Upper lobe of right lung (tissue), 1 donor: Measurements from ENCODE around the gene FBLN1. TPM values are rescaled to one million over a fixed set of nuclear protein-coding genes. Genes with fewer than 3 reads are reported as not detected.
"Not testable (repeated sequence)": the region's sequence is repeated elsewhere in the genome, so short reads cannot be mapped to it uniquely, and the experiment has no call there.

ENCODE experiments used
- ATAC-seq: fragments of 200-7000 bp; cut with Tn5 transposase; one replicate; pipeline ENCODE4 v1.9.1; 2020; ENCODE audit warnings: mild to moderate bottlenecking, moderate library complexity
- DNase-seq: peaks from one replicate; pipeline ENCODE4 v3.0.0-alpha.2; 2020
- H3K27ac ChIP-seq: fragments of 200-600 bp; one replicate; pipeline ENCODE4 v1.8.0; 2022
- H3K27me3 ChIP-seq: fragments of 200-600 bp; one replicate; pipeline ENCODE4 v1.8.0; 2022; ENCODE audit warnings: mild to moderate bottlenecking
- H3K36me3 ChIP-seq: fragments of 200-600 bp; one replicate; pipeline ENCODE4 v1.8.0; 2022
- H3K4me1 ChIP-seq: fragments of 200-600 bp; one replicate; pipeline ENCODE4 v1.8.0; 2022
- H3K4me3 ChIP-seq: fragments of 200-600 bp; one replicate; pipeline ENCODE4 v1.8.0; 2022; ENCODE audit warnings: mild to moderate bottlenecking
- H3K9me3 ChIP-seq: fragments of 200-600 bp; one replicate; pipeline ENCODE4 v1.8.0; 2022
- intact Hi-C: fragments of 100-400 bp; cut with DNase I; formaldehyde crosslinking; loops from one replicate; pipeline ENCODE4 v1.11.0; 2022
- total RNA-seq: library from RNA; stranded (reverse); fragmentation: NEBNext Ultra II Directional; extraction: Animal tissue kit (Norgen Biotek cat#: 25700); gene quantifications from one replicate; pipeline ENCODE4 v1.2.1, GENCODE V29; 2021
- TF ChIP-seq, protein P1 (sequence below): fragments of 200-600 bp; IDR thresholded peaks from one replicate; pipeline ENCODE4 v1.8.0; 2022; ENCODE audit warnings: antibody characterized with exemption
- donor health status: DM: no; HTN: yes; CAD: no; lungs with severe emphysema.

Gene FBLN1
- total RNA-seq, 1 donor from 2014 or later, result 272 TPM

DNA sequence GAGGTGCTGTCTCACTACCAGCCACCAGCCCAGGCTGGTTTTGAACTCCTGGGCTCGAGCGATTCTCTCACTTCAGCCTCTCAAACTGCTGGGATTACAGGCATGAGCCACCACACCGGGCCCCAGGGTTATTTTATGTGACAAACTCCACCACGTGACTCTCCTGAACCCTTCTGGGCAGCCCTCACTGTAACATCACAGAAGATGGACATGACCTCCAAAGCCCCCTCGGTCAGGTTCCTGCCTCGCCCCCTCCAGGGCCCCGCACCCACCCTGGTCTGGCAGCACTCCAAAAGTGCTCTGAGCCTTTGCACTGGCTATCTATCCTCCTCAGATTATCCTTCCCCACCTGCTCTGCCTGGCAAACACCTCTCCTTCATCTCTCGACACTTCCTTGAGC lies 45.9 kb upstream of the FBLN1 start:
- Histone ChIP-seq H3K9me3 (no peaks in the 10 kb centered on the region), H3K4me1 (no peaks in the 10 kb centered on the region), H3K4me3 (no peak overlapping the region), H3K27ac (no peak overlapping the region), H3K36me3 (no peaks in the 10 kb centered on the region), H3K27me3 (peaks cover 5% of the 10 kb centered on the region)
- TF ChIP-seq, protein P1, sequence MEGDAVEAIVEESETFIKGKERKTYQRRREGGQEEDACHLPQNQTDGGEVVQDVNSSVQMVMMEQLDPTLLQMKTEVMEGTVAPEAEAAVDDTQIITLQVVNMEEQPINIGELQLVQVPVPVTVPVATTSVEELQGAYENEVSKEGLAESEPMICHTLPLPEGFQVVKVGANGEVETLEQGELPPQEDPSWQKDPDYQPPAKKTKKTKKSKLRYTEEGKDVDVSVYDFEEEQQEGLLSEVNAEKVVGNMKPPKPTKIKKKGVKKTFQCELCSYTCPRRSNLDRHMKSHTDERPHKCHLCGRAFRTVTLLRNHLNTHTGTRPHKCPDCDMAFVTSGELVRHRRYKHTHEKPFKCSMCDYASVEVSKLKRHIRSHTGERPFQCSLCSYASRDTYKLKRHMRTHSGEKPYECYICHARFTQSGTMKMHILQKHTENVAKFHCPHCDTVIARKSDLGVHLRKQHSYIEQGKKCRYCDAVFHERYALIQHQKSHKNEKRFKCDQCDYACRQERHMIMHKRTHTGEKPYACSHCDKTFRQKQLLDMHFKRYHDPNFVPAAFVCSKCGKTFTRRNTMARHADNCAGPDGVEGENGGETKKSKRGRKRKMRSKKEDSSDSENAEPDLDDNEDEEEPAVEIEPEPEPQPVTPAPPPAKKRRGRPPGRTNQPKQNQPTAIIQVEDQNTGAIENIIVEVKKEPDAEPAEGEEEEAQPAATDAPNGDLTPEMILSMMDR, result no peak
- no peak for ATAC-seq
- no peak for DNase-seq
- intact Hi-C loops, result no loop called here

DNA sequence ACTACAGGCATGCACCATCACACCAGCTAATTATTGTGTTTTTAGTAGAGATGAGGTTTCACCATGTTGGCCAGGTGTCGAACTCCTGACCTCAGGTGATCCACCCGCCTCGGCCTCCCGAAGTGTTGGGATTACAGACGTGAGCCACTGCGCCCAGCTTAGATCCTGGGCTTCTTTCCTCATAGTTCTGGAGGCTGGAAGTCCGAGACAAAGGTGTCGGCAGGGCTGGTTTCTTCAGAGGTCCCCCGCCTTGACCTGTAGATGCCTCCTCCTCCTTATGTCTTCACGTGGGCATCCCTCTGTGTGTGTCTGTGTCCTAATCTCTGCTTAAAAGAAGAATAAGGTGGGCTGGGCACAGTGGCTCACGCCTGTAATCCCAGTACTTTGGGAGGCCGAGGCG lies 44.2 kb upstream of the FBLN1 start:
- no peak overlapping the region for H3K27ac ChIP-seq
- intact Hi-C loops, result no loop called here
- no peaks in the 10 kb centered on the region for H3K36me3 ChIP-seq
- H3K4me1 ChIP-seq, result no peaks in the 10 kb centered on the region
- TF ChIP-seq, protein P1, result no peak
- no peaks in the 10 kb centered on the region for H3K9me3 ChIP-seq
- DNase-seq (no peak), ATAC-seq (no peak)
- peaks cover 5% of the 10 kb centered on the region for H3K27me3 ChIP-seq
- no peak overlapping the region for H3K4me3 ChIP-seq

DNA sequence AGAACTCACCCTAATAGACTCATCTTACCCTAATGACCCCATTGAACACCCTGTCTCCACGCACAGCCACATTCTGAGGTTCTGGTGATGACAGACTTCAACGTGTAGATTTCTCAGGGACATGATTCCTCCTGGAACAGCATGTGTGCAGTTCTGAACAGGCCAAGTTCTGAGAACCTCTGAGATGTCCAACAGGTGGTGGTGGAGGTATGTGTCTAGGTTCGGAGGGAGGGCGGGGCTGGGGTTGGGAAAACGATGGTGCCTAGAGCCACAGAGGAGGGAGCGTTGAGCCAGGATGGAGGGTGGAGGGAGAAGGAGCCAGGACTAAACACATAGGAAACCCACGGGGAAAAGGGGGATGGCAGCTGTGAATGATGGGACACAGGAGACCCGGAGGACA lies 43.4 kb upstream of the FBLN1 start:
- no peak for DNase-seq
- H3K27me3 ChIP-seq, result peaks cover 3% of the 10 kb centered on the region
- TF ChIP-seq, protein P1, result no peak
- H3K4me1 ChIP-seq, result no peaks in the 10 kb centered on the region
- no peaks in the 10 kb centered on the region for H3K9me3 ChIP-seq
- no peak for ATAC-seq
- no peak overlapping the region for H3K4me3 ChIP-seq
- intact Hi-C loops, result no loop called here
- H3K36me3 ChIP-seq, result no peaks in the 10 kb centered on the region
- peak overlapping the region; percentile 70 for H3K27ac ChIP-seq

DNA sequence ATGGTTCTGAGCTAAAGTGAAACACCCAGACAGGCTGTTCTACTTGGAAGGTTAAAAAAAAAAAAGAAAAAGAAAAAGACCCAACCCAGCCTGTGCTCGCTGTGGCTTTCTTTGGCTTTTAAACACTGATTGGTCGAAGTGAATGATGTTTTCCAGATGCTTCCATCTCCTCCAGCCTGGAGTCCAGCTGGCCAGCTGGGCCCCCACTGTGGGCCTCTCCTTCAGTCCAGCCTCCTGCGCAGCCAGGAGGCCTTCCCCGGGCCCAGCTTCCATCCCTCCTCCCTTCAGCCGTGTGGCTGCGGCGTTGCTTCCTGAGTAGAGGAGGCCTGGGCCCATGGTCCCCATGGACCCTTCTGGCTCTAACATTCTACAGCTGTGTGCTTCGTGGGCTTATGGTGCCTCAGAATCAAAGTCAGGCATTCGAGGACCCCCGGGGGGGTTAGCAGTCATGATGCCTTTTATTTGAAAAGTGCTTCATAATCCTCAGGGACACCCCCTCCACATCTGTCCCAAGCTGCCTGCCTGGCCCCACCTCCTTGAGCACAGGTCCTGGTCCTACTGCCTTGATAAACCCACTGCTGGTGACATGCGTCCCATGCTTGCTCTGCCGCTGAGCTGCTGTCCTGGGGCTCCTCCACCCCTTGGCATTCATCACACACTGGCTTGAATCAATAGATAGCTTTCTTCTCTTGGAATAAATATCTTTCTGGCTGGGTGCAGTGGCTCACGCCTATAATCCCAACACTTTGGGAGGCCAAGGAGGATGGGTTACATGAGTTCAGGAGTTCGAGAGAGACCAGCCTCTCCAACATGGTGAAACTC lies 42.2 kb upstream of the FBLN1 start:
- H3K36me3 ChIP-seq, result no peaks in the 10 kb centered on the region
- H3K4me1 ChIP-seq, result no peaks in the 10 kb centered on the region
- no peak overlapping the region for H3K4me3 ChIP-seq
- intact Hi-C loops, result no loop called here
- TF ChIP-seq, protein P1, result no peak
- H3K27ac ChIP-seq, result peak overlapping the region; percentile 70
- ATAC-seq (peak; percentile 67), DNase-seq (no peak)
- no peaks in the 10 kb centered on the region for H3K9me3 ChIP-seq
- H3K27me3 ChIP-seq, result no peaks in the 10 kb centered on the region

DNA sequence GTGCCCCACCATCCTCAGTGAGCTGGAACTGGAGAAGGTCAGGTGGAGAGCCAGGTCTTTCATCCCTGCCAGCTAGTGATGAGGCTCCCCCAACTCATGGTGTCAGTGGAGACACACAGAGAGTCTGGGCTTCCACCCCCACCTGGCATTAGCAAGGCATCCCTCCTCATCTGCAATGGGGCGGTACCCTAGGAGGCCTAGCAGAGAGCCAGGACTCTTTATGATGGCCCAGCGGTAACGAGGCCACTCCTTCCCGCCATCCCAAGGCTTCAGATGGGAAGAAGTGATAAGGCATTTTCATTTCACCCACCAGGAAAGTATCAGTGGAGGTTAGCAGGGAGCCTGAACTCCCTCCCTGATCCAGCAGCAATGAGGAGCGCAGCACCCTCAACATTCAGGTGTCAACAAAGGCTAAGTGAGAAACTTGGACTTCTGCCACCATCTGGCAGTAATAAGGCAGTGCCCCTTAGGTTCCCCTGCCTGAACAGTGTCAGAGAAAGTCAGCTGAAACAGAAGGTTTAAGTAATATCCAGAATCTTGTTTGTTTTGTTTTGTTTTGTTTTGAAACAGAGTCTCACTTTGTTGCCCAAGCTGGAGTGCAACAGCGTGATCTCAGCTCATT lies 40.5 kb upstream of the FBLN1 start:
- no peak overlapping the region for H3K4me3 ChIP-seq
- H3K9me3 ChIP-seq, result no peaks in the 10 kb centered on the region
- intact Hi-C loops, result no loop called here
- no peak for ATAC-seq
- DNase-seq, result no peak
- H3K36me3 ChIP-seq, result no peaks in the 10 kb centered on the region
- H3K27me3 ChIP-seq, result no peaks in the 10 kb centered on the region
- H3K4me1 ChIP-seq, result no peaks in the 10 kb centered on the region
- TF ChIP-seq, protein P1, result no peak
- H3K27ac ChIP-seq, result no peak overlapping the region

DNA sequence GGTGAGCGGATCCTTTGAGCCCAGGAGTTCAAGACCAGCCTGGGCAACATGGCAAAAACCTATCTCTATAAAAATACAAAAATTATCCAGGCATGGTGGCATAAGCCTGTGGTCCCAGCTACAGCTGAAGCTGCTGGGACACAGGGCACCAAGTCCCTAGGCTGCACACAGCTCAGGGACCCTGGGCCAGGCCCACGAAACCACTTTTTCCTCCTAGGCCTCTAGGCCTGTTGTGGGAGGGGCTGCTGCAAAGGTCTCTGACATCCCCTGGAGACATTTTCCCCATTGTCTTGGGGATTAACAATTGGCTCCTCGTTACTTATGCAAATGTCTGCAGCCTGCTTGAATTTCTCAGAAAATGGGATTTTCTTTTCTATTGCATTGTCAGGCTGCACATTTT lies 39.0 kb upstream of the FBLN1 start:
- H3K4me1 ChIP-seq, DNase-seq, H3K27ac ChIP-seq, H3K36me3 ChIP-seq, ATAC-seq, intact Hi-C loops, H3K9me3 ChIP-seq, H3K27me3 ChIP-seq, H3K4me3 ChIP-seq: not testable (repeated sequence)
